Fibroblast of skin of left quadriceps (primary cell): ENCODE data around the gene TANGO2.

Experiments
- DNase-seq, 2 experiments: peaks; one replicate each; pipeline ENCODE4 v3.0.0-alpha.2; 2013; ENCODE audit warnings: low read depth in 2 of 2

The TANGO2 gene

GRCh38 chr22:19983741-19984140, 37.2 kb upstream of the TANGO2 start:
- no peak for DNase-seq

- DNase-seq: no peak
Measured at GRCh38 chr22:19984201-19984753, 36.6 kb upstream of the TANGO2 start.

- no peak for DNase-seq
Measured at GRCh38 chr22:19984851-19985811, 35.8 kb upstream of the TANGO2 start.

GRCh38 chr22:19986011-19986409, 34.9 kb upstream of the TANGO2 start:
- no peak for DNase-seq

- peak in 1 of 2 experiments; percentile 28 for DNase-seq
Measured at GRCh38 chr22:19986410-19987341, 34.2 kb upstream of the TANGO2 start.

- no peak for DNase-seq
Measured at GRCh38 chr22:19987394-19988306, 33.3 kb upstream of the TANGO2 start.

- DNase-seq: no peak
Measured at GRCh38 chr22:19988331-19988808, 32.5 kb upstream of the TANGO2 start.

- no peak for DNase-seq
Measured at GRCh38 chr22:19988965-19989724, 31.8 kb upstream of the TANGO2 start.

- no peak for DNase-seq
Measured at GRCh38 chr22:19989725-19990067, 31.2 kb upstream of the TANGO2 start.

GRCh38 chr22:19990188-19990587, 30.7 kb upstream of the TANGO2 start:
- no peak for DNase-seq

GRCh38 chr22:19990609-19991394, 30.1 kb upstream of the TANGO2 start:
- DNase-seq: no peak

GRCh38 chr22:19991395-19991644, 29.6 kb upstream of the TANGO2 start:
- no peak for DNase-seq

- DNase-seq: no peak
Measured at GRCh38 chr22:19991645-19992451, 29.1 kb upstream of the TANGO2 start.

- DNase-seq: no peak
Measured at GRCh38 chr22:19992481-19992911, 28.4 kb upstream of the TANGO2 start.

- no peak for DNase-seq
Measured at GRCh38 chr22:19992921-19993355, 28.0 kb upstream of the TANGO2 start.

- DNase-seq: no peak
Measured at GRCh38 chr22:19993926-19994325, 27.0 kb upstream of the TANGO2 start.

GRCh38 chr22:19994851-19995610, 25.9 kb upstream of the TANGO2 start:
- no peak for DNase-seq
